Colonic mucosa (tissue), 4 donors: Measurements from ENCODE around the gene EEF1AKMT1. TPM values are rescaled to one million over a fixed set of nuclear protein-coding genes. Genes with fewer than 3 reads are reported as not detected.

ENCODE experiments used
- DNase-seq: peaks from one replicate; pipeline ENCODE4 v3.0.0-alpha.2; 2020
- H3K27ac ChIP-seq: fragments of 200-600 bp; one replicate; pipeline ENCODE4 v1.8.0; 2021
- H3K27me3 ChIP-seq: fragments of 200-600 bp; one replicate; pipeline ENCODE4 v1.8.0; 2021
- H3K36me3 ChIP-seq: fragments of 200-600 bp; one replicate; pipeline ENCODE4 v1.8.0; 2021
- H3K4me1 ChIP-seq: fragments of 200-600 bp; one replicate; pipeline ENCODE4 v1.8.0; 2021; ENCODE audit warnings: mild to moderate bottlenecking
- H3K4me3 ChIP-seq: fragments of 200-600 bp; one replicate; pipeline ENCODE4 v1.8.0; 2021
- H3K9ac ChIP-seq, 2 donors: one replicate each; pipeline ENCODE4 v1.7.0; 2013; ENCODE audit warnings: control low read depth in 2 of 2, low read depth in 2 of 2, low read length in 2 of 2
- H3K9me3 ChIP-seq: fragments of 200-600 bp; one replicate; pipeline ENCODE4 v1.8.0; 2021
- intact Hi-C: fragments of 100-400 bp; cut with DNase I; formaldehyde crosslinking; loops from one replicate; pipeline ENCODE4 v1.14.1; 2022
- total RNA-seq, 2 donors: library from RNA; stranded (reverse); fragmentation: NEBNext Ultra II Directional in 1 of 2; extraction: Animal tissue kit (Norgen Biotek cat#: 25700) in 1 of 2; gene quantifications; one replicate each; pipeline ENCODE4 v1.2.1, GENCODE V29; 2021
- TF ChIP-seq, protein P1 (sequence below): fragments of 200-600 bp; IDR thresholded peaks from one replicate; pipeline ENCODE4 v1.8.0; 2022; ENCODE audit warnings: antibody characterized with exemption, mild to moderate bottlenecking
- donor health status: healthy.
- donor health status: DM: no; HTN: no; CAD: no.
- donor health status: DM: no; HTN: no; CAD: no.

EEF1AKMT1 gene
- total RNA-seq, 2 donors from 2014 or later, result 4.8 to 5.2 TPM

DNA sequence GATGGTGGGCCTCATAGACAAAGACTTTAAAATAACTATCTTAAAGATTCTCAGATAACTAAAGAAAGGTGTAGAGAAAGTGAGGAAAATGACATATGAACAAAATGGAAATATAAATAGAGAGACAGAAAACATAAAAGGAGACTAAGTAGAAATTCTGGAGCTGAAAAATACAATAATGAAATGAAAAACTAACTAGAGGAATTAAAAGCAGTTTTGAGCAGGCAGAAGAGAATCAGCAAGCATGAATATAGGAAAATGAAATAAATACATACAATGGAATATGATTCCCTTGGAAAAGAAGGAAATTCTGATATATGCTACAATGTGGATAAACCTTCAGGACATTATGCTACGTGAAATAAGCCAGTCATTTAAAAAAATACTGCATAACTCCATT is 3.9 kb downstream of the EEF1AKMT1 start:
- H3K9me3 ChIP-seq, result no peaks in the 10 kb centered on the region
- TF ChIP-seq, protein P1, sequence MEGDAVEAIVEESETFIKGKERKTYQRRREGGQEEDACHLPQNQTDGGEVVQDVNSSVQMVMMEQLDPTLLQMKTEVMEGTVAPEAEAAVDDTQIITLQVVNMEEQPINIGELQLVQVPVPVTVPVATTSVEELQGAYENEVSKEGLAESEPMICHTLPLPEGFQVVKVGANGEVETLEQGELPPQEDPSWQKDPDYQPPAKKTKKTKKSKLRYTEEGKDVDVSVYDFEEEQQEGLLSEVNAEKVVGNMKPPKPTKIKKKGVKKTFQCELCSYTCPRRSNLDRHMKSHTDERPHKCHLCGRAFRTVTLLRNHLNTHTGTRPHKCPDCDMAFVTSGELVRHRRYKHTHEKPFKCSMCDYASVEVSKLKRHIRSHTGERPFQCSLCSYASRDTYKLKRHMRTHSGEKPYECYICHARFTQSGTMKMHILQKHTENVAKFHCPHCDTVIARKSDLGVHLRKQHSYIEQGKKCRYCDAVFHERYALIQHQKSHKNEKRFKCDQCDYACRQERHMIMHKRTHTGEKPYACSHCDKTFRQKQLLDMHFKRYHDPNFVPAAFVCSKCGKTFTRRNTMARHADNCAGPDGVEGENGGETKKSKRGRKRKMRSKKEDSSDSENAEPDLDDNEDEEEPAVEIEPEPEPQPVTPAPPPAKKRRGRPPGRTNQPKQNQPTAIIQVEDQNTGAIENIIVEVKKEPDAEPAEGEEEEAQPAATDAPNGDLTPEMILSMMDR, result no peak
- no peak overlapping the region for H3K27ac ChIP-seq
- peaks cover 5% of the 10 kb centered on the region for H3K4me1 ChIP-seq
- intact Hi-C loops, result no loop called here
- no peak for DNase-seq
- no peaks in the 10 kb centered on the region for H3K27me3 ChIP-seq
- H3K9ac ChIP-seq, result no peak overlapping the region
- no peaks in the 10 kb centered on the region for H3K36me3 ChIP-seq
- no peak overlapping the region for H3K4me3 ChIP-seq

DNA sequence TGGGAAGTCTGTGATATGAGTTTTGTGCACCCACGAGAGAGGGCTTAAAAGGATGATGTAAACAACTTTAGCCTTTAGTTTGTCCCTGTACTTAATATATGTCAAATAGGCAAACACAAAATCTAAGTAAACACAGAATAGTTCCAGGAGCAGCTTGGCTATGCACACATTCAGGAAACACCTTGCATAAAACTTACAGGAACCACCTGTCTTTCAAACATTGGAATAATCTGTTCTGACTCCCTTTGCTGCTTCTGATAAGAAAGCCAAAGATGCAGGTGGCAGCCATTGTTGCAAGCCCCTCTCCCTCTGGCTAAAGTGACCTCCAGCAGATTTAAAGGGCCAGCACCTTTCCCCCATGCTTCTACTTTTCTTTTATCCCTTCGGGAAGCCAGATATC is 4.7 kb downstream of the EEF1AKMT1 start:
- Histone ChIP-seq H3K4me3 (no peak overlapping the region), H3K27ac (no peak overlapping the region), H3K4me1 (peaks cover 5% of the 10 kb centered on the region), H3K9ac (no peak overlapping the region), H3K27me3 (no peaks in the 10 kb centered on the region), H3K36me3 (no peaks in the 10 kb centered on the region), H3K9me3 (no peaks in the 10 kb centered on the region)
- intact Hi-C loops, result no loop called here
- TF ChIP-seq, protein P1, result no peak
- no peak for DNase-seq

DNA sequence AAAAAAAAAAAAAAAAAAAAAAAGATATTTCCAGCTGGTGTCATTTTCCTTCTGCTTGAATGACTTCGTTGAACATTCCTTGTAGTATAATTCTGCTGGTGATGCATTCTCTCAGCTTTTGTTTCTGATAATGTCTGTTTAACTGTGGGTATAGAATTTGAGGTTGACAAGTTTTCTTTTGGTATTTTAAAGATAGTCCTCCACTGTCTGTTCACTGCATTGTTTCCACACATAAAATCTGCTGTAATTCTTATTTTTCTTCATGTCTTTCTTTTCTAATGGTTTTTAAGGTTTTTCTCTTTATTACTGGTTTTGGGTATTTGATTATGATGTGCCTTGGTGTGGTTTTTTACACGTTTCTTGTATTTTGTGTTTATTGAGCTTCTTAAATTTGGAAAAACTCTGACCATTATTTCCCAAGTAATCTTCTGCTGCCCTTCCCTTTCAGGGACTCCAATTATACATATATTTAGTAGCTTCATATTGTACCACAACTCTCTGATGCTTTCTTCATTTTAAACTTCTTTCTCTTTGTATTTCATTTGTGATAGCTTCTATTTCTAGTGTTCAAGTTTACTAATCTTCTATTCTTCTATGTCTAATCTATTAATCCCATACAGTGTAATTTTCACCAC is 6.3 kb downstream of the EEF1AKMT1 start:
- TF ChIP-seq, protein P1, result no peak
- no peak overlapping the region for H3K9ac ChIP-seq
- intact Hi-C loops, result no loop called here
- H3K27me3 ChIP-seq, result no peaks in the 10 kb centered on the region
- no peak overlapping the region for H3K4me3 ChIP-seq
- no peaks in the 10 kb centered on the region for H3K36me3 ChIP-seq
- H3K9me3 ChIP-seq, result no peaks in the 10 kb centered on the region
- no peak overlapping the region for H3K27ac ChIP-seq
- peaks cover 1% of the 10 kb centered on the region for H3K4me1 ChIP-seq
- no peak for DNase-seq

DNA sequence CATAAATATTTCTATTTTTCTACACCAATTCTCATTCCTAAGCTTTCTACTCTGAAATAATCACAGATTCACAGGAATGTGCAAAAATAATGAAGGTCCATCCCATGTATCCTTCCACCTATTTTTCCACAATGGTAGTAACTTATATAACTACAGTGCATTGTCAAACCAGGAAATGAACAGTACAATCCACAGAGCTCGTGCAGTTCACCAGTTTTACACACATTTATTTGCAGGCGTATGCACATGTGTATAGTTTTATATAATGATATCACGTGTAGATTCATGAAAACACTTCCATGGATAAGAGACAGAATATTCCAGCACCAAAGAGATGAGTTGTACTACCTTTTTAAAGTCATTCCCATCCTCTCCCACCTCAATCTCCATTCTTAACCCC is 12.9 kb downstream of the EEF1AKMT1 start:
- DNase-seq, result no peak
- Histone ChIP-seq H3K4me3 (no peak overlapping the region), H3K27ac (no peak overlapping the region), H3K27me3 (no peaks in the 10 kb centered on the region), H3K36me3 (no peaks in the 10 kb centered on the region), H3K4me1 (no peaks in the 10 kb centered on the region), H3K9ac (no peak overlapping the region), H3K9me3 (no peaks in the 10 kb centered on the region)
- TF ChIP-seq, protein P1, result no peak
- intact Hi-C loops, result no loop called here

DNA sequence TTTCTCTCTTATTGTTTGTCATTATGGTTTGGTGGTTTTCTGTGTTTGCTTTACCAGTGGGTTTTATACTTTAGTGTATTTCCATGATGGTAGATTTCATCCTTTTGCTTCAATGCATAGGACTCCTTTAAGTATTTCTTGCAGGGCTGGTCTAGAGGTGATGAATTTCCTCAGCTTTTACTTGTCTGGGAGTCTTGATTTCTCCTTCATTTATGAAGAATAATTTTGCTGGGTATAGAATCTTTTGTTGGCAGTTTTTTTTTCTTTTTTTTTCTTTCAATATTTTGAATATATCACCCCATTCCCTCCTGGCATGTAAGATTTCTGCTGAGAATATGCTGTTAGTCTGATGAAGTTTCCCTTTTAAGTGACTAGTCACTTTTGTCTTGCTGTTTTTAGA is 19.8 kb downstream of the EEF1AKMT1 start:
- intact Hi-C loops, result no loop called here

More for the DNA sequence above, 19.8 kb downstream of the EEF1AKMT1 start:
- no peaks in the 10 kb centered on the region for H3K4me1 ChIP-seq
- DNase-seq, result no peak
- no peak overlapping the region for H3K9ac ChIP-seq
- H3K36me3 ChIP-seq, result no peaks in the 10 kb centered on the region
- H3K27me3 ChIP-seq, result no peaks in the 10 kb centered on the region
- H3K4me3 ChIP-seq, result no peak overlapping the region
- TF ChIP-seq, protein P1, result no peak
- peaks cover 2% of the 10 kb centered on the region for H3K9me3 ChIP-seq
- H3K27ac ChIP-seq, result no peak overlapping the region
